Stimulated activated effector memory CD8-positive, alpha-beta T cell treated with anti-CD3 and anti-CD28 coated beads, Interleukin-12 subunit alpha, Interleukin-12 subunit beta, amount 100 ng/mL, for 72 hours (primary cell): ENCODE measurements around the gene PEX12.
"Not testable (repeated sequence)": the region's sequence is repeated elsewhere in the genome, so short reads cannot be mapped to it uniquely, and the experiment has no call there.

Source experiments
- ATAC-seq: fragments of 150-1000 bp; cut with Tn5 transposase; 2 replicates; pipeline ENCODE4 v1.10.0; 2021
- DNase-seq, 2 donors: peaks; one replicate each; pipeline ENCODE4 v3.0.0; 2021 to 2022; ENCODE audit warnings: low spot score in 2 of 2
- H3K27ac Mint-ChIP-seq: one replicate; pipeline ENCODE4 v1.8.0; 2022; ENCODE audit warnings: mild to moderate bottlenecking, mixed read lengths
- H3K36me3 Mint-ChIP-seq: one replicate; pipeline ENCODE4 v1.8.0; 2022; ENCODE audit warnings: mild to moderate bottlenecking, mixed read lengths
- H3K4me1 Mint-ChIP-seq: one replicate; pipeline ENCODE4 v1.8.0; 2022; ENCODE audit warnings: mixed read lengths
- H3K4me3 Mint-ChIP-seq: one replicate; pipeline ENCODE4 v1.8.0; 2022; ENCODE audit warnings: mild to moderate bottlenecking, mixed read lengths
- H3K9me3 Mint-ChIP-seq: one replicate; pipeline ENCODE4 v1.8.0; 2022; ENCODE audit warnings: mixed read lengths

PEX12 gene

GRCh38 chr17:35596072-35596471 is 17.7 kb upstream of the PEX12 start:
- Mint-ChIP-seq H3K9me3 (no peaks in the 10 kb centered on the region), H3K4me1 (peaks cover 7% of the 10 kb centered on the region), H3K4me3 (no peak overlapping the region), H3K36me3 (peaks cover 100% of the 10 kb centered on the region), H3K27ac (no peak overlapping the region)
- ATAC-seq (no peak), DNase-seq (no peak)

GRCh38 chr17:35588196-35588920 is 10.0 kb upstream of the PEX12 start:
- no peak for DNase-seq
- peak; percentile 66 for ATAC-seq
- Mint-ChIP-seq H3K4me1 (peaks cover 28% of the 10 kb centered on the region), H3K4me3 (peak overlapping the region; percentile 95), H3K36me3 (peaks cover 46% of the 10 kb centered on the region), H3K27ac (peak overlapping the region; percentile 98), H3K9me3 (no peaks in the 10 kb centered on the region)

- DNase-seq = peak; percentile 99 to 100
- Mint-ChIP-seq H3K4me1 (peaks cover 28% of the 10 kb centered on the region), H3K4me3 (peak within 1 kb of the TSS; percentile 95), H3K9me3 (no peaks in the 10 kb centered on the region), H3K27ac (peak within 1 kb of the TSS; percentile 98), H3K36me3 (peaks cover 36% of the 10 kb centered on the region)
- ATAC-seq = peak; percentile 97
These were observed 8.9 kb upstream of the PEX12 start, which contains the start of gene AP2B1 for GRCh38 chr17:35587074-35587961. AP2B1 (plus strand) TSS chr17:35587322; CDS start chr17:35594031, 6,709 bp downstream.

GRCh38 chr17:35586569-35587073 is 8.2 kb upstream of the PEX12 start:
- DNase-seq = no peak
- Mint-ChIP-seq H3K9me3 (no peaks in the 10 kb centered on the region), H3K4me1 (peaks cover 28% of the 10 kb centered on the region), H3K36me3 (peaks cover 29% of the 10 kb centered on the region), H3K4me3 (peak overlapping the region; percentile 95), H3K27ac (peak overlapping the region; percentile 98)
- ATAC-seq = no peak

DNA sequence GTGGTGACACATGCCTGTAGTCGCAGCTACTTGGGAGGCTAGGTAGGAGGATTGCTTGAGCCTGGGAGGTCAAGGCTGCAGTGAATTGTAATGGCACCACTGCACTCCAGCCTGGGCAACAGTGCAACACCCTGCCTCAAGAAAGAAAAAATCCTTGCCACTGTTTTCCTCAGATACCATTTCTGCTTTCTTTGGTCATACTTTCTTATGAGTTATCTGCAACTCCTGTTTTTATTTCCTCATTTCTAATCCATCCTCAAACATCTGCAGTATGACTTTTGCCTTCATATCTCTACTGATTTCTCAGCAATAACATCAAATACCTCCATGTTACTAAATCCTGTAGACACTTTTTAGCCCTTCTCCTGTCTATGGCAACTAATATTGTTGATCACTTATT is 5.7 kb upstream of the PEX12 start:
- Mint-ChIP-seq H3K9me3 (no peaks in the 10 kb centered on the region), H3K36me3 (peaks cover 22% of the 10 kb centered on the region), H3K4me3 (no peak overlapping the region), H3K4me1 (peaks cover 25% of the 10 kb centered on the region), H3K27ac (no peak overlapping the region)
- ATAC-seq (no peak), DNase-seq (no peak)

- peaks cover 26% of the 10 kb centered on the region for H3K36me3 Mint-ChIP-seq
- peak; percentile 57 for ATAC-seq
- peak overlapping the region; percentile 99 for H3K4me3 Mint-ChIP-seq
- H3K4me1 Mint-ChIP-seq = peaks cover 21% of the 10 kb centered on the region
- no peaks in the 10 kb centered on the region for H3K9me3 Mint-ChIP-seq
- peak overlapping the region; percentile 99 for H3K27ac Mint-ChIP-seq
- DNase-seq = no peak
These were observed 610 bp upstream of the PEX12 start for GRCh38 chr17:35578929-35579432.

DNA sequence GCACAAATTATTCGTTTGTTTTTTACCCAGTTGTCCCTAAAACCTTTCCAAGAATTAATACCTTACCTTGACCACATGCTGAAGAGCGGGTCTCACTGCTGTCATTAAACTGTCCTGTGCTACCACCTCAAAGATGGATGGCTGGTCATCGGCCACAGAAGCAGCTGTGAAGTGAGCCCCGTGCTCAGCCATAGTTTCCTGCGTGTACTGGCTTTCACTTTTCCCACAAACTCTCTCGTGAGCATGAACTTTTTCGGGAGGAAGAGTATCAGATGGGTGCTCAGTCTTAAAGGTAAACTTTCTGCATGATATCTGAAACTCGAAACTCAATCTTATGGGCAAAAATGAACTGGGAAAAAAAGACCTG is 558 bp downstream of the PEX12 start:
- DNase-seq (no peak), ATAC-seq (peak; percentile 3)
- H3K4me3 Mint-ChIP-seq = peak overlapping the region; percentile 99
- peaks cover 35% of the 10 kb centered on the region for H3K36me3 Mint-ChIP-seq
- peaks cover 21% of the 10 kb centered on the region for H3K4me1 Mint-ChIP-seq
- no peaks in the 10 kb centered on the region for H3K9me3 Mint-ChIP-seq
- peak overlapping the region; percentile 99 for H3K27ac Mint-ChIP-seq

GRCh38 chr17:35575759-35576158 is 2.6 kb downstream of the PEX12 start:
- Mint-ChIP-seq H3K27ac (peak overlapping the region; percentile 3), H3K4me3 (no peak overlapping the region), H3K9me3 (no peaks in the 10 kb centered on the region), H3K4me1 (peaks cover 21% of the 10 kb centered on the region), H3K36me3 (peaks cover 41% of the 10 kb centered on the region)
- no peak for ATAC-seq
- DNase-seq = no peak

GRCh38 chr17:35569405-35569804 is 9.0 kb downstream of the PEX12 start:
- no peak for DNase-seq
- peaks cover 39% of the 10 kb centered on the region for H3K36me3 Mint-ChIP-seq

GRCh38 chr17:35568561-35568960 is 9.8 kb downstream of the PEX12 start:
- DNase-seq (no peak), ATAC-seq (peak; percentile 61)
- peak overlapping the region; percentile 97 for H3K27ac Mint-ChIP-seq
- H3K9me3 Mint-ChIP-seq = no peaks in the 10 kb centered on the region
- H3K4me3 Mint-ChIP-seq = peak overlapping the region; percentile 87
- H3K36me3 Mint-ChIP-seq = peaks cover 31% of the 10 kb centered on the region
- H3K4me1 Mint-ChIP-seq = peaks cover 31% of the 10 kb centered on the region

More at GRCh38 chr17:35569405-35569804, 9.0 kb downstream of the PEX12 start:
- H3K27ac Mint-ChIP-seq = peak overlapping the region; percentile 57
- H3K4me3 Mint-ChIP-seq = peak overlapping the region; percentile 87
- H3K4me1 Mint-ChIP-seq = peaks cover 31% of the 10 kb centered on the region
- H3K9me3 Mint-ChIP-seq = no peaks in the 10 kb centered on the region
- ATAC-seq = no peak

- Mint-ChIP-seq H3K4me3 (peak overlapping the region; percentile 87), H3K9me3 (no peaks in the 10 kb centered on the region), H3K36me3 (peaks cover 20% of the 10 kb centered on the region), H3K4me1 (peaks cover 31% of the 10 kb centered on the region), H3K27ac (peak overlapping the region; percentile 97)
- DNase-seq (no peak), ATAC-seq (no peak)
These were observed 11.4 kb downstream of the PEX12 start for GRCh38 chr17:35566968-35567367.

GRCh38 chr17:35563181-35563580 is 15.2 kb downstream of the PEX12 start:
- H3K9me3 Mint-ChIP-seq, DNase-seq, H3K4me1 Mint-ChIP-seq, H3K27ac Mint-ChIP-seq, H3K4me3 Mint-ChIP-seq, ATAC-seq: not testable (repeated sequence)
- peaks cover 15% of the 10 kb centered on the region for H3K36me3 Mint-ChIP-seq

GRCh38 chr17:35560703-35561102 is 17.7 kb downstream of the PEX12 start, which contains the start of gene SLFN14:
SLFN14 (minus strand) TSS chr17:35560819; CDS start chr17:35558062, 2,757 bp downstream.
- no peaks in the 10 kb centered on the region for H3K4me1 Mint-ChIP-seq
- H3K9me3 Mint-ChIP-seq = no peaks in the 10 kb centered on the region
- no peak within 1 kb of the TSS for H3K27ac Mint-ChIP-seq
- H3K36me3 Mint-ChIP-seq = no peaks in the 10 kb centered on the region
- ATAC-seq (peak; percentile 40), DNase-seq (no peak)
- H3K4me3 Mint-ChIP-seq = no peak within 1 kb of the TSS

DNA sequence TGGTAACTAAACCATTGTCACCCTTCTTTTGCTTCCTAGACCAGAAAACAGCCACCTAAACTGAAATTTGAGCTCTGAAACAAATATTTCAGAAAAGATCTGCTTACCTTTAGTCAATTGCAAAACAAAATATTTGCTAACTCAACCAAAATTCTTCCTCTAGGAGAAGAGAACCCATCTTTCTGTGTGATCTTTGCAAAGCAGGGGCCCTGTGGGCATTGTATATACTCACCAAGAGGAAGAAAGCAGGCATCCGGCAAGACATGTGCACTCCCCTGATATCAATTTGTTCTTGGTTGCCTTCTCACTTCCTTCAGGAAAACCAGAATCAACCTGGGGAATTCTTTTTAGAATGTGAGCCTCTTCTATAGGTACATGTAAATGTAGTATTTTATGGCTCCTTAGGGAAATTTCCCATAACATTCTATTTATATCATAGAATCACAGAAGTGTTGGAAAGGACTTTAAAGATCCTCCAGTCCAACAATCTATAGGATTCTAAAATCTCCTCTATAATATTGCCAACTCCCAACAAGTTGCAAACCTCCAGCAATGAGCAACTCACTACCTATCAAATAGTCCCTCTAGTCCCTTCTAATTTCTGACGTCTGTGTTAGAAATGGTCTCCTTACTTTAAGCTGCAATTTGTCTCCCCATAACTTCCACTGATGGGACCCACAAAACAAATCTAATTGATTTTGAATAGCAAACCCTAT is 18.7 kb downstream of the PEX12 start:
- ATAC-seq = no peak
- no peak overlapping the region for H3K27ac Mint-ChIP-seq
- no peaks in the 10 kb centered on the region for H3K4me1 Mint-ChIP-seq
- no peaks in the 10 kb centered on the region for H3K9me3 Mint-ChIP-seq
- H3K4me3 Mint-ChIP-seq = no peak overlapping the region
- H3K36me3 Mint-ChIP-seq = no peaks in the 10 kb centered on the region
- no peak for DNase-seq

- Mint-ChIP-seq H3K27ac (no peak overlapping the region), H3K4me3 (no peak overlapping the region), H3K9me3 (no peaks in the 10 kb centered on the region), H3K36me3 (no peaks in the 10 kb centered on the region), H3K4me1 (no peaks in the 10 kb centered on the region)
- DNase-seq (no peak), ATAC-seq (no peak)
These were observed 21.0 kb downstream of the PEX12 start for GRCh38 chr17:35557353-35557752.
